HCT116 (cell line): Measurements from ENCODE around the gene NTRK3. TPM values are rescaled to one million over a fixed set of nuclear protein-coding genes. Genes with fewer than 3 reads are reported as not detected.

Experiments used
- ATAC-seq: fragments of 200-7000 bp; cut with Tn5 transposase; 2 replicates; pipeline ENCODE4 v1.9.1; 2020; ENCODE audit warnings: mild to moderate bottlenecking, moderate library complexity
- BruUV-seq: library from RNA; stranded (reverse); fragments of 400-500 nt; replicated peaks from 2 replicates; lab custom pipeline; 2021; lab: Mats Ljungman, UMichigan
- CTCF ChIA-PET: fragments of 300-600 bp; sonication (Branson Sonifier 250); formaldehyde crosslinking; loops from one replicate; lab custom pipeline; 2021; ENCODE audit warnings: antibody characterized with exemption; lab: Charles Lee
- POLR2A ChIA-PET: fragments of 300-600, 350-600 bp; sonication (Branson Sonifier 250); formaldehyde crosslinking; loops from one replicate; lab custom pipeline; 2021; ENCODE audit warnings: antibody characterized with exemption; lab: Charles Lee
- RAD21 ChIA-PET, 2 experiments: fragments of 300-600 bp; sonication (Branson Sonifier 250); formaldehyde crosslinking; loops; one replicate each; lab custom pipeline; 2023; ENCODE audit warnings: low total read pairs in 2 of 2; ENCODE audit not compliant: uncharacterized antibody in 2 of 2, unreplicated experiment in 2 of 2, low non-redundant PET in 1 of 2; lab: Charles Lee
- DNase-seq: peaks from one replicate; pipeline ENCODE4 v3.0.0-alpha.2; 2010; ENCODE audit warnings: low read depth, low spot score
- H2AFZ ChIP-seq: fragments of 200-600 bp; shearing (Covaris generic), sonication (generic); 2 replicates; pipeline ENCODE4 v1.6.1; 2017; ENCODE audit warnings: low read depth, mixed run types, mixed read lengths, antibody characterized with exemption, low read length; ENCODE audit not compliant: poor library complexity, severe bottlenecking
- H3K27ac ChIP-seq: 2 replicates; pipeline ENCODE4 v1.5.1; 2012; ENCODE audit warnings: low read depth, low read length
- H3K27me3 ChIP-seq: fragments of 200-600 bp; sonication (generic); 2 replicates; pipeline ENCODE4 v1.6.1; 2016; ENCODE audit warnings: mixed run types, low read length, mixed read lengths; ENCODE audit not compliant: insufficient read depth
- H3K36me3 ChIP-seq, 2 experiments: fragments of 200-500 bp in 1 of 2; fragments of 200-600 bp in 1 of 2; sonication (Bioruptor generic) in 1 of 2; sonication (generic) in 1 of 2; 2 replicates each; pipeline versions ENCODE4 v1.5.1 to v1.6.1; 2014 to 2016; ENCODE audit warnings: low read length in 2 of 2, inconsistent platforms in 1 of 2, mixed read lengths in 1 of 2, mixed run types in 1 of 2; ENCODE audit not compliant: insufficient read depth in 2 of 2, control insufficient read depth in 1 of 2
- H3K4me1 ChIP-seq, 2 experiments: fragments of 200-600 bp in 1 of 2; sonication (generic) in 1 of 2; 2 replicates each; pipeline versions ENCODE4 v1.5.1 to v1.6.1; 2012 to 2017; ENCODE audit warnings: low read length in 2 of 2, inconsistent platforms in 1 of 2, mild to moderate bottlenecking in 1 of 2, mixed read lengths in 1 of 2, mixed run types in 1 of 2, moderate library complexity in 1 of 2; ENCODE audit not compliant: insufficient read depth in 2 of 2, control insufficient read depth in 1 of 2
- H3K4me2 ChIP-seq: fragments of 200-600 bp; sonication (generic); 2 replicates; pipeline ENCODE4 v1.6.1; 2017; ENCODE audit warnings: mixed run types, low read length, mixed read lengths
- H3K4me3 ChIP-seq, 2 experiments: fragments of 200-600 bp in 1 of 2; sonication (generic) in 1 of 2; replicated peaks in 1 of 2; 2 replicates each; pipeline ENCODE4 v1.5.1; 2011 to 2016; ENCODE audit warnings: low read length in 2 of 2, control low read depth in 1 of 2, low read depth in 1 of 2, mild to moderate bottlenecking in 1 of 2, mixed read lengths in 1 of 2, mixed run types in 1 of 2
- H3K79me2 ChIP-seq: fragments of 200-600 bp; sonication (generic); 2 replicates; pipeline ENCODE4 v1.6.1; 2017; ENCODE audit warnings: mild to moderate bottlenecking, mixed run types, low read length, moderate library complexity, mixed read lengths; ENCODE audit not compliant: insufficient read depth
- H3K9ac ChIP-seq: fragments of 200-600 bp; sonication (generic); 2 replicates; pipeline ENCODE4 v1.6.1; 2016; ENCODE audit warnings: low read length, mixed read lengths
- H3K9me2 ChIP-seq: fragments of 200-600 bp; sonication (generic), shearing (Covaris generic); 2 replicates; pipeline ENCODE4 v1.6.1; 2017; ENCODE audit warnings: mixed run types, mild to moderate bottlenecking, moderate library complexity; ENCODE audit not compliant: insufficient read depth
- H3K9me3 ChIP-seq, 2 experiments: fragments of 200-500 bp in 1 of 2; fragments of 200-600 bp in 1 of 2; sonication (Bioruptor generic) in 1 of 2; sonication (generic) in 1 of 2; 2 replicates each; pipeline ENCODE4 v1.6.1; 2014 to 2017; ENCODE audit warnings: low read length in 2 of 2, mixed read lengths in 2 of 2, inconsistent platforms in 1 of 2, low read depth in 1 of 2, mild to moderate bottlenecking in 1 of 2, mixed run types in 1 of 2, moderate library complexity in 1 of 2; ENCODE audit not compliant: control insufficient read depth in 1 of 2, insufficient read depth in 1 of 2
- H4K20me1 ChIP-seq: fragments of 200-600 bp; sonication (generic), shearing (Covaris generic); 2 replicates; pipeline ENCODE4 v1.6.1; 2017; ENCODE audit warnings: mixed run types, mild to moderate bottlenecking, moderate library complexity; ENCODE audit not compliant: insufficient read depth
- CTCF ChIP-seq, 3 experiments: fragments of 200-600 bp in 1 of 3; sonication (generic) in 1 of 3; IDR thresholded peaks in 2 of 3; conservative IDR thresholded peaks in 1 of 3; 2 replicates each; pipeline ENCODE4 v1.5.1; 2012 to 2017; ENCODE audit warnings: low read depth in 2 of 3, low read length in 2 of 3, antibody characterized with exemption in 1 of 3, borderline replicate concordance in 1 of 3, control low read depth in 1 of 3, mild to moderate bottlenecking in 1 of 3, mixed read lengths in 1 of 3, mixed run types in 1 of 3, moderate library complexity in 1 of 3; ENCODE audit not compliant: insufficient read depth in 1 of 3
- EGR1 ChIP-seq: IDR thresholded peaks from 2 replicates; pipeline ENCODE4 v1.6.1; 2012; ENCODE audit warnings: low read depth
- EZH2 ChIP-seq: fragments of 200-600 bp; sonication (generic); IDR thresholded peaks from 2 replicates; pipeline ENCODE4 v1.6.1; 2017; ENCODE audit warnings: antibody characterized with exemption, mixed run types
- FOSL1 ChIP-seq: IDR thresholded peaks from 2 replicates; pipeline ENCODE4 v1.6.1; 2012; ENCODE audit warnings: low read depth
- MAX ChIP-seq: IDR thresholded peaks from 2 replicates; pipeline ENCODE4 v1.6.1; 2012
- POLR2A ChIP-seq: IDR thresholded peaks from 2 replicates; pipeline ENCODE4 v1.7.0; 2011; ENCODE audit warnings: borderline replicate concordance; ENCODE audit not compliant: insufficient read depth, insufficient read length; ENCODE audit errors: extremely low read depth
- RAD21 ChIP-seq: IDR thresholded peaks from 2 replicates; pipeline ENCODE4 v1.6.1; 2012; ENCODE audit warnings: low read depth, mild to moderate bottlenecking
- SP1 ChIP-seq: IDR thresholded peaks from 2 replicates; pipeline ENCODE4 v1.6.1; 2012; ENCODE audit warnings: low read depth
- SRF ChIP-seq: IDR thresholded peaks from 2 replicates; pipeline ENCODE4 v1.6.1; 2012; ENCODE audit warnings: low read depth
- TCF7L2 ChIP-seq: IDR thresholded peaks from 2 replicates; pipeline ENCODE4 v1.7.0; 2011; ENCODE audit warnings: borderline replicate concordance, inconsistent platforms; ENCODE audit not compliant: insufficient read depth, insufficient read length; ENCODE audit errors: extremely low read depth
- YY1 ChIP-seq: IDR thresholded peaks from 2 replicates; pipeline ENCODE4 v1.6.1; 2011; ENCODE audit warnings: low read length, low read depth, moderate library complexity, mild to moderate bottlenecking; ENCODE audit not compliant: insufficient replicate concordance; ENCODE audit errors: extremely low read depth
- ZBTB33 ChIP-seq: IDR thresholded peaks from 2 replicates; pipeline ENCODE4 v1.6.1; 2011; ENCODE audit warnings: mild to moderate bottlenecking, low read length, moderate library complexity; ENCODE audit not compliant: insufficient replicate concordance; ENCODE audit errors: extremely low read depth
- ZFX ChIP-seq: fragments of 450-650 bp; IDR thresholded peaks from 2 replicates; pipeline ENCODE4 v1.6.1; 2017
- ZNF274 ChIP-seq: fragments of 200-500 bp; sonication (Bioruptor generic); IDR thresholded peaks from 2 replicates; pipeline ENCODE4 v1.6.1; 2014; ENCODE audit warnings: mild to moderate bottlenecking, low read depth, low read length, inconsistent platforms
- intact Hi-C: fragments of 100-400 bp; cut with micrococcal nuclease; formaldehyde crosslinking; loops from 2 replicates; pipeline ENCODE4 v1.10.0; 2022
- total RNA-seq: library from RNA; stranded (reverse); gene quantifications from one replicate; pipeline ENCODE4 v1.2.1, GENCODE V29; 2021; ENCODE audit not compliant: unreplicated experiment

The NTRK3 gene
- total RNA-seq, 1 experiment from 2014 or later: not detected

- TF ChIP-seq ZBTB33: no peak
- TF ChIP-seq, all 23 proteins: peak for 0
Observed at GRCh38 chr15:87906444-87906843, 350.1 kb downstream of the NTRK3 start (continued).

GRCh38 chr15:87902772-87903426 lies 353.6 kb downstream of the NTRK3 start:
- H3K9ac ChIP-seq: no peak overlapping the region
- intact Hi-C loops: no loop called here
- no peaks in the 10 kb centered on the region for H3K4me1 ChIP-seq
- H3K4me3 ChIP-seq: no peak overlapping the region
- no peaks in the 10 kb centered on the region for H3K9me2 ChIP-seq
- ChIA-PET RAD21 (no interaction called here), POLR2A (no interaction called here), CTCF (no interaction called here)
- H2AFZ ChIP-seq: no peak overlapping the region
- no peaks in the 10 kb centered on the region for H3K27me3 ChIP-seq
- DNase-seq: no peak
- ATAC-seq: no peak
- peaks cover 4 to 18% of the 10 kb centered on the region in 2 experiments; a peak in 2 of 4 replicates for H3K9me3 ChIP-seq
- BruUV-seq: no TSS peak
- H3K4me2 ChIP-seq: no peak overlapping the region
- no peak overlapping the region for H3K27ac ChIP-seq
- H3K36me3 ChIP-seq: no peaks in the 10 kb centered on the region
- no peaks in the 10 kb centered on the region for H3K79me2 ChIP-seq
- no peaks in the 10 kb centered on the region for H4K20me1 ChIP-seq
- TF ChIP-seq TCF7L2 (no peak), SP1 (no peak), POLR2A (no peak), EZH2 (no peak), ZBTB33 (no peak), EGR1 (no peak), SRF (no peak), RAD21 (no peak), YY1 (no peak), CTCF (IDR thresholded peaks at IDR 0.05 in 2 of 3, conservative IDR thresholded peaks at IDR 0.05 in 1 of 3; ENCODE audit: borderline replicate concordance in 1 of 3, insufficient read depth in 1 of 3, low read depth in 2 of 3, low read length in 2 of 3) (no peak), ZNF274 (no peak), FOSL1 (no peak), ZFX (no peak), MAX (no peak)
